Hepatic stellate cell (primary cell): Measurements from ENCODE around the gene FBXO36.

Source experiments
- DNase-seq: peaks from one replicate; pipeline ENCODE4 v3.0.0; 2011; ENCODE audit warnings: low spot score

FBXO36 gene

DNA sequence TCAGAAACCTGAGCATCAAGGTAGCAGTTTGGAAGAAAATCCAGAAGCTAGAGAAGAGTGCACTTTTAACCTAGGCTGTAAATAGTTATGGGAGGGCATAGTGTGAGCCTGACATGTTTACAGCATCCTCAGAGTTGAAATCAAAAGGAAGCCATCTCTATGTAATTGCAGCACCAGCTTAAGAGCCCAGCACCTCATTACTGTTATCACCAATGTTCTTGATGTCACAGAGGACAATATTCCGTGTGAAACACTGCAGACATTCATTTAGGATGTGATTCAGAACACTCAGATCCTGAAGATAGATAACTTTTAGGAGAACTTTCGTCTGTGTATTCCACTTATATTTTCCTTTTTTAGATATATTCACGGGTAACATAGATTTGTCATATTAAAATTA is 48.1 kb downstream of the FBXO36 start:
- DNase-seq = no peak

DNA sequence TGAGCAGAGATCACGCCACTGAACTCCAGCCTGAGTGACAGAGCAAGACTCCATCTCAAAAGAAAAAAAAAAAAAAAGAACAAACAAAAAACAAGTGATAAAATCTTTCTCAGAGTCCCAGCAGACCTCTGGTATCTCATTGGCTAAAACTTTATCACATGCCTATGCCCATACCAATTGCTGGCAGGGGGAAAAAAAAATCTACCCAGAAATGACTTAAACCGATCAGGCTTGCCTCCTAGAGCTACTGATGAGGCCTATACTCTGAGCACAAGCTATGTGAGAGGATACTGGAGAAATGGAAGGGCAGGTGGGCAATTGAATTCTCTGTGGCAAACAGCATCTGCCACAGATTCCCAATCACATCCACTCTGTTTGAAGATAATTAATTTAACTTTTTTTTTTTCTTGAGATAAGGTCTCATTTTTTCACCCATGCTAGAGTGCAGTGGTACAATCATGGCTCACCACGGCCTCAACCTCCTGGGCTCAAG is 49.0 kb downstream of the FBXO36 start:
- DNase-seq = no peak

DNA sequence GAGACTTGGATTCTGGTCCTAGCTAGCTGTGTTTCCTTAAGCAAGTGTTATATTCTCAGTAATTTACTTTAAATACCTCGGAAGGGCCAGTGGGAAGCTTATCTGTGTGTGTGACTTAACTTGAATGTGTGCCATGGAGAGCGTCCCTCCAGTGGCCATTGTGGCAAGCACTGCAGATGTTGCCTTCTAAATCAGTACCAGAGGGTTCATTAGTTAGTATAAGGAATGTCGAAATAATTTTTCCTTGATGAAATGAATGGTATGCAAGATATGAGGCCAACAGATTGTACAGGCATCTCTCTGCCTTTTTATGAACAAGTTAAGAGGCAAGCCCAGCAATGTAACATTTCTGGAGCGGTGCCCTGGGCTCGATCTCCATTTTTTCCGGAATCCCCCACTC is 52.0 kb downstream of the FBXO36 start:
- DNase-seq = peak; percentile 67

DNA sequence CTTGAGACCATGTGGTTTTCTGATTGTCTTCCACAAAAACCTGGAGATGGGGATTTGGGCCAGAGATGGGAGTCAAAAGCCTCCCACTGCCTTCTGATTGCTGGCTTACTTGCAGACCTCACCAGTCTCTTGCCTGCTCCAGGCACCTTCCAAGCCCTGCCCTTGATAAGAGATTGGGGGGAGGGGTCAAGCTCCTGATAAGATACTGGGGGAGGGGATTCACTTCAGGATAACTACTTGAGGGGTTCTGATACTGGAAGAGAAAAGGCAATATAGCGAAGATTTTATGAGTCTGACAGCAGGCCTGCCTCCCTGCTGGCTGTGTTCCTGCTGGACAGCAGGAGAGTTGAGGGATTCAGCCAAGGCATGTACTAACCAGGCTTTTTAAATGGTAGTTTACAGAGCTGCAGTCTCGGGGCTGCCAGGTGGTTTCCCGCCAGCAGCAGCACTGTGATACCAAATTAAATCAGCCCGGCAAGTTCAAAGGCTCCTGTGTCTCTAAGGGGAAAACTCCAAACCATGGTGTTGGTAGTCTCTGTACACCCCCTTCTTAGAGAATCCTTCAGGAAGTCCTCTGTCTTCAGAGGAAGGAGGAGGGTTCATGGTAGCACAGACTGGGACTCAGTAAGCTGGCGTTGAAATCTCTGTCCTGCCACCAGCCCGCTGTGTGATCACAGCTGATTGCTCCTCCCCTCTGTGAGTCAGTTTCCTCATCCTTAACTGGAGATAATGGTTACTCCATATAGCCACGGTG is 58.3 kb downstream of the FBXO36 start:
- peak; percentile 54 for DNase-seq

DNA sequence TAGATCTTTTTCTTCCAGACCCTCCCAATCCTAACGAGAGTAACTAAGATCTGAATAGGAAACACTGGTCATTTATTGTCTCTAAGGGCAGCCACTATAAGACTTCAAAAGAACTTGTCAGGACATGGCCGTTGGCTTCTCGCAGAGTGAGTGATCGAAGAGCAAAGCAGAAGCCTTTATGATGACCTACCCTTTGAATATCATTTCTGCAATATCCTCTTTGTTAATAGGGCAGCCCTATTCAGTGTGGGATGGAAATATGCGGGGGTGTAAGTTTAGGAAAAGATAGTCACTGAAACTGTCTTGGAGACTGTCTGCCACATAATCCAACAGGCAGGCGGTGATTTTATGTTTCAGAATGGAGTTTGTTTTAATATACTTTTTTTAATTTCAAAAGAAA is 70.9 kb downstream of the FBXO36 start:
- no peak for DNase-seq

DNA sequence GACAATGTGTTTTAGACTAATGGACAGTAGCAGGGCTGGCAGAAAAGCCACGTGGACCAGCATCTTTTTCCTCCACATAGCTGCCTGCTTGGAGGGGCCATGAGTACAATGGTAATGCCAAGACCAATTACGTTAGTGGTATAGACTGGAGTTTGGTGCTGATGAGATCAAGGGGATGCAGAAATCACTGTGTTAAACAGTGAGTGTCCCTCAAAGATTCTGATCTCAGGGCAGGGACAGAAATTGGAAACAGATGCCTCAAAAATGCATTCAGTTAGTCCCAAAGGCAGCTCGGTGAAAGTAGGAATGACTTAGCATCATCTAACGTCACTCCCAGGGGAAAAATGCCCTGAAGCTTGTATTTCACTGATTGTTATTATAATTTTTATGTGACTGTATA is 74.0 kb downstream of the FBXO36 start:
- no peak for DNase-seq

DNA sequence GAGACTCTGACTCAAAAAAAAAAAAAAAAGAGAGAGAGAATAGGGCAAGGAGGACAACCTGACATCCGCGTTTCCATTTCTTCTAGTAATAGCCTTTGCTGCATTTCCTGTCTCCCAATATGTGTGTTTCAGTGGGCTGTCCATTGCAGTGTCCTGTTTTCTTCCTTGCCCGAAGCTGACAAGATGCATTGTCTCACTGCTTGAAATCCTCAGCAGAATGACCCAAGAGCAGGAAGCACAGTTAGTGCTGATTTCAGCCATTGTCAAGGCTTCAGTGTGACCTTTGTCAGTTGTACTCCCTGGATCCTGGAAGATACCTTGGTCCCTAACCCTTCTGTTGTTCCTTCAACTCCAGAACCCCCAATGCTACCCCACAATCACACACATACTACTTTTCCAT is 75.3 kb downstream of the FBXO36 start:
- DNase-seq = no peak

DNA sequence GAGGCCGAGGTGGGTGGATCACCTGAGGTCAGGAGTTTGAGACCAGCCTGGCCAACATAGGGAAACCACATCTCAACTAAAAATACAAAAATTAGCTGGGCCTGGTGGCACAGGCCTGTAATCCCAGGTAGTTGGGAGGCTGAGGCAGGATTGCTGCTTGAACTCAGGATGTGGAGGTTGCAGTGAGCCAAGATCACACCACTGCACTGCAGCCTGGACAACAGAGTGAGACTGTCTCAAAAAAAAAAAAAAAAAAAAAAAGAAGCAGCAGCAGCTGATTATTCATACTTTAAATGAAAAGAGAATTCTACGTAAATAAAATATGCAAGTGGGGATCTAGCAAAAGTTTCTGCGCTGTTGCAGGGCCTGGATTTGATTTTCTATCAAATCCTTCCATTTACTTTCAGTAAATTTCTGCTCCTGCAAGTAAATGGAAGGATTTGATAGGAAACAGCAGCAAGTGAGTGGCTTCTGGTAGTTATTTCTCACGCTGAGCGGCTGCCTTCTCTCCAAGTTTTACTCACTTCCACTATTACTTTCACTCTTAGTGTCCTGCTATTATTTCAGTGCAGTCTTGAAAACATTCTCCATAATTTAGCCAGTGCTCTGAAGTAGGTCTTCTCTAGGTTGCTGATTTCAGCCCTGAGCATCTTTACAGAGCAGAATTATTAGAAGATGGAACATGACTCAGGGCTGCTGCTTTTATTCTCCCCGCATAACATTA is 78.0 kb downstream of the FBXO36 start:
- DNase-seq = no peak

DNA sequence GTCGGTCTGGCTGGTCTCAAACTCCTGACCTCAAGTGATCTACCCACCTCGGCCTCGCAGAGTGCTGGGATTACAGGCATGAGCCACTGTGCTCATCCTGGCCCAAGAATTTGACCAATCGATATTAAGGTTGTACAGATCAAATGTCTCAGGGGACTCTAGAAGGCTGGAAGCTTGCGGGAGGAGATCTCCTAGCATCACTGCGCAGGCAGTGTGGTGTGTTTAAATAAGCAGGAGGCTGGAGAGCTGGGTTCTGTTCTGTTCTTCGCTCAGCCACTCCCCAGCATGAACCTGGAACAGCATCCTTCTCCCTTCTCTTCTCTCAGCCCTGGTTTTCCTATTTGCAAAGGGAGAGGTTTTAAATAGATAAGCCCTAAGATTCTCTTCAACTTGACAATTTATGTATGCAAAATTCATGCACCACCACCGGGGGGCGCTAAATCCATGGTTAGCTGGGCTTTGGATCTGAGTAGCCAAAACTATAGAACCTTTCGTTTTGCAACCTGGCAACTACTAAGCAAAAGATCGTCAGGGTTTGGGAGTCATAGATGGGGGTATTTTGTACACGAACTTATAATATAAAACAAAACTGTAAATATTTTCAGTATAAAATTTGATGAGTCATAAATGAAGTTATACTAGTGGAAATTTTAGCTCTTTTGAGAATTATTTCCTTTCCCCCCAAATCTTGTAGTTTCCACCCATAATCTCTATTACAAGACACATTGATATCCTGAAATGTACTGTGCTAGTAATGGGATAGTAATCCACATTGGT is 85.8 kb downstream of the FBXO36 start:
- DNase-seq = peak; percentile 43

DNA sequence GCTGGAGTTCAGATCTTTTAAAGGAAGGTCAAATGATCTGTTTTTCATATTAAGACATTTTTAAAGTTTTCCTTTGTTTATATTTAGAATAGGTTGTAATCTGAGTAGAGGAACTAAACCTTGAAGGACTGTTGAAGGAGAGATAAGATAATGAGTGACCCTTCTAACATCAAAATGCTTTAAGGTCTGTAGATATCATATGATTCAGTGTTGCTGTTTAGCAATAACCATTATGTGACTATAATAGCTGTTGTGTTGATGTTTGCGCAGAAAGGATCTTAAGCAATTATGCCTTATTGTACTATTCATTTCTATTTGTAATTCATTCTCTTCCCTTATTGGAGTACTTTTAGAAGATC is 86.4 kb downstream of the FBXO36 start:
- DNase-seq = no peak

DNA sequence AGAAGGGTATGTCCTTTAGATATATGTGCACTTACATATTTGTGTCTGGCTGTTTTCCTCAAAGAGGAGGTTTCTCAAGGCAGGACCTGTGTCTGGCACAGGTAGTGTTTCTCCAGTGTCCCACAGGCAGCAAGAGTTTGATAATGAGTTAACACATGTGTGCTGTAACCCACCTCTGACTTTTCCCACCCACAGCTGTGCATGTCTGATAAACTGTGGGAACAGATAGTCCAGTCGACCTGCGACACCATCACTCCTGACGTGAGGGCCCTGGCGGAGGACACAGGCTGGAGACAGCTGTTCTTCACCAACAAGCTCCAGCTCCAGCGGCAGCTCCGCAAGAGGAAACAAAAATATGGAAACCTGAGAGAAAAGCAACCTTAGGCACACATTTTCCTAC is 88.2 kb downstream of the FBXO36 start:
- no peak for DNase-seq

DNA sequence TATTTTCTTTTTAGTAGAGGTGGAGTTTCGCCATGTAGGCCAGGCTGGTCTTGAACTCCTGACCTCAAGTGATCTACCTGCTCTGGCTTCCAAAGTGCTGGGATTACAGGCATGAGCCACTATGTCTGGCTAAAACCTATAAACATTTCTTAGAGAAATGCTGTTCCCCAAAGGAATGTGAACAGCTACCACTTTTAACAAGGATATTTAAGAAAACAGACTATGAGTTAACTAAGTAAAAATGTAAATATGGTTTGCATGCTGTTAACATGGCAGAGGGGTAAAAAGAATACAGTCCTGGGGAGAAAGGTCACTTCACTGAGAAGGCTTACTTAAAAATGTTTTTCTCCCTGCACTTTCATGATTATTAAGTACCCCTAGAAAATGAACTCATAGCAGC is 89.3 kb downstream of the FBXO36 start:
- DNase-seq = peak; percentile 27

DNA sequence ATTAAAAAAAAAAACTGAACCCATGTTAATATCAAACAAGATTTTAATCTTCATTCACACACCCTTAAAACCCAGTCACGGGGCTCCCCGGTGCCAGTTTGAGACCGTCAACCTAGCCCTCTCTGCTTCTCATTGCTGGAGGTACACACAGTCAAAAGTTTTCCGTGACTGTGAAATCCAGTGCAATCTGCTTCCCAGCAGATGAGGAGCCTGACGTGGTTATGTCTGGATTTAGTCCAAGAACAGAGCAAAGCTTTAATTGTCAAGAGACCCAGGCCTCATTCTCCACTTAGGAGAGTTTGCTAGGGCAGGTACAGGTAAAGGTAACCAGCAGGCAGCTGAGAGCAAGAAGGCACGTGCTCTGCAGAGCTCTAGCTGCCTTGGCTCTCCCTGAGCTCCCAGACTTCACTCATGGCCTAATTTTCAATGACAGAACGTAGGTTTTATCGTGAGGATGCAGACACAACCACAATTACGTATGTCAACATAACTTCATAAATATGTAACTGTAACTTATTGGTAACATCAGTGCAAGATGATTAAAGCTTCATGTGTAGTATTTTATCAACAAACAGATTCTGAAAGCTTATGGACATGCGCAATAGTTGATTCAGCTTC is 90.1 kb downstream of the FBXO36 start:
- DNase-seq = no peak

DNA sequence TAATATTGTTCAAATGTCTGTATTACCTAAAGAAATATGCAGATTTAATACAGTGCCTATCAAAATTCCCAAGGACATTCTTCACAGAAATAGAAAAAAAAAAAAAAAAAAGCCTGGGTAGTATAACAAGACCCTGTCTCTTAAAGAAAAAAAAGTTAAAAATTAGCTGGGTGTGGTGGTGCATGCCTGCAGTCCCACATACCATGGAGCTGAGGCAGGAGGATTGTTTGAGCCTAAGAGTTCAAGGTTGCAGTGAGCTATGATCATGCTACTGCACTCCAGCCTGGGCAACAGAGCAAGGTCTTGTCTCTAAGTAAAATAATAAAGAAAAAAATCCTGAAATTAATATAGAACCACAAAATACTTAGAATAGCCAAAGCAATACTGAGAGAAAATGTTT is 94.5 kb downstream of the FBXO36 start:
- no peak for DNase-seq

DNA sequence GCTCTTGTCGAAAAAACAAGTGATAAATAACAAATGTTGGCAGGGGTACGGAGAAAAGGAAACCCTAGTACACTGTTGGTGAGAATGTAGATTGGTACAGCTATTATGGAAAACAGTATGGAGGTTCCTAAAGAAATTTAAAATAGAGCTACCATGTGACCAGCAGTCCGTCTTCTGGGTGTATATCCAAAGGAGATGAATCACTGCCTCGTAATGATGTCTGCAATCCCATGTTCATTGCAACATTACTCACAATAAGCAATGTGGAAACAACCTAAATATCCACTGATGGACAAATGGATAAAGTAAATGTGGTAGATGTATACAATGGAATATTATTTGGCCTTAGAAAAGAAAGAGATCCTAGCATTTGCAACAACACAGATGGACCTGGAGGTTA is 95.8 kb downstream of the FBXO36 start:
- no peak for DNase-seq

DNA sequence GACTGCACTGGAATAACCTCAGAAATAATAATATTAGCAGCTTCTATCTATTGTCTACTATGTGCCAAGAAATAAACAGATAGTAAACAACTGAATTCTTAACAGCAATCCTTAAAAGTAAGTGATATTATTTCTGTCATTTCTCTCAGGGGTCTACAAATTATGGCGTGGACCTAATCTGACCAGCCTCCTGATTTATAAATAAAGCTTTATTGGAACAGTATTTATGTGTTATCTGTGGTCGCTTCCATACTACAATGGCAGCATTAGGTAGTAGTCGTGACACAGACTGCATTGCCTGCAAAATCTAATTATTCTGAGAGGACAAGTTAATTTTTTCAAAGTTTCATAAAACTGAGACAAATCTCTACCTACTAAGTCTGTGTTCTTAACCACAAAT is 97.4 kb downstream of the FBXO36 start:
- no peak for DNase-seq

DNA sequence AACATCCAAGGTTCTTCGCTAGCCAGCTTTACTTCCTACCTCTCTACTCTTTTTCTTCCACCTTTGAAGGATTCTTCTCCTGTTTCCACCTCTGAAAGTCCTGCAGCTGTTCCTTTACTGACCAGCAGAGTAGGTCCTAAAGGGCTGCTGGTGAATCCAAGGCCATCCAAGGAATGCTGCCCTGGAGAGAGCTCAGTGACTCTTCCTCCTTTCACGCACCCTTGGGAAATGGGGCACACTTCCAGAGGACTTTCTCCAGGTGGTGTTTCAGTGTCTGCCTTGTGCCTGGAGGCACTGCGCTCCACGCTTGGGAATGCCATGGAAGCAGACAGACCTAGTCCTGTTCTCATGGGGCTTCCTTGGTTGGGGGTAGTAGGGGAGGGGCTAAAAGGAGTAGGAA is 101.0 kb downstream of the FBXO36 start:
- DNase-seq = no peak

DNA sequence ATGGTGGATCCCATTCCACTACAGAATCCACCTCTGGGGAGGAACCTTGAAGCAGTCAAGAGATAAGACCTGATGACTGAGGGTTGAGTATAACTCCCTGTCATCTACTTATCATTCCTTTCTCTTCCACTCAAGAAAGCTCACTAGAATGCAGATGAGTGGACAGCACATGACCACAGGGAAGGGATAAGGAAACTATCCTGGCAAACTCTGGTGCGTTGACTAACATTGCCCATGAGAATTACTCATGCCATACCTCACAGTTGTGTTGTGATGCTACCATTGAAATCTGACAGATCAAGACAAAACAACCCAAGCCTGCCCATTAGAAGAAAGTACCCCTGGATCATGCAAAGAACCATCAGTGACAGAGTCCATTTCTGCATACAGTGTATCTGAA is 119.9 kb downstream of the FBXO36 start:
- DNase-seq = no peak

DNA sequence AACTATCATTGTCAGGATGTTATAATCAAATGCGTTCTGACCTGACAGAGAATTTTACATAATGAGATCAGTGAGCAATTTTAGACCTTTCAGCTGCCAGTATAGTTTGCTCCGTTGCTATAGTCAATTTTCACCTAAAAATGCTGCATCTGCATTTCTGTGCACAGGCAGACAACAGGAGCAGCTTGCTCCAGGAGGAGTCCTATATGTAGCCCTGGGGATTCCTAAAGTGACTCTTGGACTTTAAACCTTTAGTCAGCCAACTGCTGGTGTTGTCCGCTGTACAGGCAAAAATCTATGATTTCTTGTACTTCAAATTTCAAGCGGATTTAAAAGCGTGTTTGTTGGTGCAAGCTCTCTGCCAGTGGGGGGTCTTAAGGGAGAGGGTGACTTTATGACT is 120.7 kb downstream of the FBXO36 start:
- DNase-seq = no peak

DNA sequence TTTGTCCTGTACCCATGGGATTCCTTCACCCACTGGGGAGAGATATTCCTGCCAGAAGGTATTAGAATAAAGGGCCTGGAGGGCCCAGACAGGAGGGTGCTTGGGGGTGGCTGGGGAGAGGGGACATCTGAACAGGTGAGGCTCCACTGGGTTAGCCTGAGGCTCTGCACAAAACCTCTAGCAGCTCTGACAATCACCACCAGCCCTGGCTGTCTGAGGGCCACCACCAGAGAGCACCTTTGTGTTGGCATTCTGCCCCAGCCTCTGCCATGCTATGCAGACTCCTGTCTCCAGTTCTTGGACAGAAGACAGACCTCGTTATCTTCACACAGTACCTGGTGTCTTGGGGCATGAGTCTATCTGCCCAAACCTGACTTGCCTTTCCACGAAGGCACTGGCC is 121.2 kb downstream of the FBXO36 start:
- no peak for DNase-seq

DNA sequence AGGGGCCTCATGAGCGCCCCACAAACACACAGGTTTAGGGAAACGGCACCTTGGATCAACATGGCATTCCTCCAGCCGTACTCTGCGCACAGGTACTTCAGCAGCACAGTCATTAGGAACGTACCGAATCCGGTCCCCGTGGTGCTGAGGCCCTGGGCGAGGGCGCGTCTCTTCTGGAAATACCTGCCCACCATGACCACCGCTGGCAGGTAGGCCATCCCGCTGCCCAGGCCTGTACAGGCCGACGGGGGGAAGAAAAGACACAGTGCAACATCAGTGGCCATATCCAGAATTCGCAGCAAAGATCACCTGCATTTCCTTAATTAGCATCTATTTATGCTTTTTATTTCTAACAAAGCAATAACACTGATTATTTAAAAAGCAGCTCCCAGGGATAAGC is 124.2 kb downstream of the FBXO36 start:
- DNase-seq = no peak

DNA sequence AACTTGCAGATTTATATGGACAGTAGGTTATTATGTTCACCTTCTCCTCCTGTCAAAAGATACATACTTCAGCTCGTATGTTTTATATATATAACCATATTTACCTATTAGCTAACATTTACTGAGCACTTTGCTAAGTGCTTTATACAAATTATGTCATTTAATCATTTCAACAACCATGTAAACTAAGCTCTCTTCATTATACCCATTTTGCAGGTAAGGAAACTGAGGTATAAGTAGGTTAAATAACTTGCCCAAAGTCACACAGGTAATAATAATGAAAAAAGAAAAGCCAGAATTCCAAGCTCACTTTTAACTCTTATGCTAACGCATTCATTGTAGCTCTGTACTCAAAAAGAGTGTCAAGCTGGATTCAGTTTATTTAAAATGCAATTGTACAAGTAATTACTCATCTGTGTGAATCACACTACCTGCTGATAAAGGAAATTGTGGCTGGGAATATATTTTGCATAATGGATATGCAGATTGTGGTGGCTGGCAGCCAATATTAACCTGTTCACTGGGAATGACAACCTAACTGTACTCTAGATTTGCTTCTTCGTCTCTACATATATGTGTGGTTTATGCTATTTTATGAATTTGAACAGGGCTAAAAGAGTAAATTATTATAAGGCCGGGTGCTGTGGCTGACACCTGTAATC is 125.8 kb downstream of the FBXO36 start:
- no peak for DNase-seq
